Suppressor macrophage treated with lipopolysaccharide for 4 hours (primary cell): Measurements from ENCODE around the gene HCRTR1.
"Not testable (repeated sequence)": the region's sequence is repeated elsewhere in the genome, so short reads cannot be mapped to it uniquely, and the experiment has no call there.

ENCODE experiments used
- DNase-seq: peaks from one replicate; pipeline ENCODE4 v3.0.0-alpha.2; 2020

Gene HCRTR1

DNA sequence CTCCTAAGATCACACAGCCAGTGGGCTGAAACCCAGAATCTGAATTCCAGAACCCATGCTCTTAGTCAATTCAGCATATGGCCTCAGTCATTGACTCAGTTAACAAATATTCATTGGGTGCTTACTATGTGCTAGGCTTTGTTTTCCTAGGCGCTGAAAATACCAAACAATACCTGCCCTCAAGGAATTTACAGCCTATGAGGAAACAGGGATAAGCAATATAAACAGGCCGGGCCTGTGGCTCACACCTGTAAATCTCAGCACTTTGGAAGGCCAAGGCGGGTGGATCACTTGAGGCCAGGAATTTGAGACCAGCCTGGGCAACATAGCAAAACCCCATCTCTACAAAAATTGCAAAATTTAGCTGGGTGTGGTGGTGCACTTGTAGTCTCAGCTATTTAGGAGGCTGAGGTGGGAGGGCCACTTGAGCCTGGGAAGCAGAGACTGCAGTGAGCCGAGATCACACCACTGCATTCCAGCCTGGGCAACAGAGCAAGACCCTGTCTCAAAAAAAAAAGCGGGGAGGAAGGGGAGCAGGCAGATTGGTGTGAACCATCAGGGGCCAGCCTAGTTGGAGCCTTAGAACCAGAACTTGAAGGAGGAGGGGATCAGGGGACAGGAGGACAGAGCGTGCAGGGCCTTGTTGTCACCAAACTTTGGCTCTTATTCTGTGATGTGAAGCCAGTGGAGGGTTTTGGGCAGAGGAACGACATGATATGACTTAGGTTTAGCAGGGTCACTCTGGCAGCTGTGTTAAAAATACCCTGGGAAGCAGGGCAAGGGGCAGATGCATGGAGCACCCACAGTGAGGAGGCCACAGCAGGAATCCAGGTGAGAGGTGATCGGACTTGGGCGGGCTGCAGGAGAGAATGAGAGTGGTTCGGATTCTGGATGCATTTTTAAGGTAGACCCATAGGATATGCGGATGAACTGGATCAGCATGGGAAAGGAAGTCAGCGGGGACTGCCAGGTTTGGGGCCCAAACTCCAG is 35.4 kb upstream of the HCRTR1 start:
- no peak for DNase-seq

DNA sequence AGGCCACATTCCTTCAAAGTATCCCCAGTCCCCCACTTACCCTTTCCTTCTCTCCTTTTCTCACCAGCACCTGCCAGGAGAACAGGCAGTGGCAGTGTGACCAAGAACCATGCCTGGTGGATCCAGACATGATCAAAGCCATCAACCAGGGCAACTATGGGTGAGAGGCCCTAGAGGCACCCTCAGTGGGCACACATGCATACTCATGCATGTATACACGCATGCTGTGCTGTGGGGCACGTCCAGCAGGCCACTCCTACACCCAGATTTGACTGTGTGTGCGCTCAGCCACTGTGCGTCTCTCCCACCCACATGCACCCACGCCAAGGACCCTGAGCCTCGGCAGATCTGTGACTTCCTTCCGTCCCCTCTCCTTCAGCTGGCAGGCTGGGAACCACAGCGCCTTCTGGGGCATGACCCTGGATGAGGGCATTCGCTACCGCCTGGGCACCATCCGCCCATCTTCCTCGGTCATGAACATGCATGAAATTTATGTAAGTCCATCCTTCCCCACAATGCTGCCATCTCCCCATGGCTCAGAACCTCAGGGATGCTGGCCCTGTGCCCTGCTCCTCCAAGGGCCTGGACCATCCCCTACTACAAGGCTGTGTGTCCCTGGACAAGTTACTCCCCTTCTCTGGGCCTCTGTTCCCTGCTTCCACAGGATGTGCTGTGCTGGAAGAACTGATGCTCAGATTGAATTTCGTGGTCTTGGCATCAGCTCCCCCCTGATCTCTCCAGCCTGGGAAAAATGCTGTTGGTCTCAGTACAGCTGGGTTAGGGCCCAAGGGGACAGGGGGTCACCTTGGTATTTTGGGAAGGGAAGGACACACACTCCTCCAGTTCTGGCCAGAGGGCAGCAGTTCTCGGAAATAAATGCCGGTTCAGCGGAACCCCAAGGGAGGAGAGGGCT is 34.2 kb upstream of the HCRTR1 start:
- DNase-seq = no peak

DNA sequence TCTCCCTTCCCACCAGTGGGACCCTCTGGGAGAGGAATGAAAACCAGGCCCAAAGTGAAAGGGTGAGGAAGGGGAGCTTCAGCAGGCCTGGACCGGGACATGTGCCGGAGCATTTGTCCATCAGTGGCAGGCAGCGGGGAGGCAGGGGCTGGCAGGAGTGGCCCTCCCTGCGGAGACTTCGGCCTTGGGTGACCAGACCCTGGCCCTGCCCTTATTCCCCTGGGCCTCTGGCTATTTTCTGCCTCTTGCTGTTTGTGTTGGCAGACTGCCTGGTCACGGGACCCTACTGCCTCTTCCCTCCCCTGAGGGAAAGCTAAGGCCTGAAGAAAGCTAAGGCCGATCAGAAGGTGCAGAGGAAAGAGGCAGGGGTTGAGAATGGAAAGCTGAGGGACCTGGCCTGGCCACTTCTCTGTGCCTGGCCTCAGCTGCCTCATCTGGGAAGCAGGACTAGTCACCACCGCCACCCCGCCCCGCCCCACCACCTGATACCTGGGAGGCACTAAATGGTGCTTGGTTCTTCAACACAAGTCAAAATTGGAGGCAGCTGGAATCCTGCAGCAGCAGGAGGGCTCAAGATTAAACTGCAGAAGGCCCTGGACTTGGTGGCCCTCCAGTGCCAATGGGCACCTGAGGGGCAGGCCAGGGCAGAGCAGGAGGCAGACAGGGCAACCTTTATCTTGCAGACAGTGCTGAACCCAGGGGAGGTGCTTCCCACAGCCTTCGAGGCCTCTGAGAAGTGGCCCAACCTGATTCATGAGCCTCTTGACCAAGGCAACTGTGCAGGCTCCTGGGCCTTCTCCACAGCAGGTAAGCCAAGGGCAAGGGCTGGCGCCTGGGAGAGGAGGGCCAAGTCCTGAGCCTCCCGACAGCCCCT is 33.3 kb upstream of the HCRTR1 start:
- no peak for DNase-seq

DNA sequence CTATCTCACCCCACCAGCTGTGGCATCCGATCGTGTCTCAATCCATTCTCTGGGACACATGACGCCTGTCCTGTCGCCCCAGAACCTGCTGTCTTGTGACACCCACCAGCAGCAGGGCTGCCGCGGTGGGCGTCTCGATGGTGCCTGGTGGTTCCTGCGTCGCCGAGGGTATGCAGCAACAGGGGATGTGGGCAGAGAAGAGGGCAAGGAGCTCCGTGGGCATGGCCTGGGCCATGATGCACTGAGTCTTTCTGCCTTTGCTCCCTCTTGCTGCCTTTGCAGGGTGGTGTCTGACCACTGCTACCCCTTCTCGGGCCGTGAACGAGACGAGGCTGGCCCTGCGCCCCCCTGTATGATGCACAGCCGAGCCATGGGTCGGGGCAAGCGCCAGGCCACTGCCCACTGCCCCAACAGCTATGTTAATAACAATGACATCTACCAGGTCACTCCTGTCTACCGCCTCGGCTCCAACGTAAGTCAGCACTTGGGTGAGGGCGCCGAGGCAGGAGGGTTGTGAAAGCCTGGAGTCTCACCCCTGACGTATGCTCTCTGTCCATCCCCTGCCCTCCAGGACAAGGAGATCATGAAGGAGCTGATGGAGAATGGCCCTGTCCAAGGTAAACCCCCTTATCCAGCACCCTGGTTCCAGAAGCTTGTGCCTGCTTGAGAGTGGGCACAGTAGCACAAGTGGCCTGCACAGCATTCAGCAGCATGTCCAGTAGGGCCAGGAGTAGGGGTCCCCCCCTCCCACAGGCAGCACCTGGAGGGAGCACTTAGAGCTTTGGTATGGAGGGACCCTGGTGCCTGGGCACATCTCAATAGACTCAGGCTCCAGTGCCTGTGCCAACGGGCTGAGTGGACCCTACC is 32.4 kb upstream of the HCRTR1 start:
- DNase-seq = no peak

DNA sequence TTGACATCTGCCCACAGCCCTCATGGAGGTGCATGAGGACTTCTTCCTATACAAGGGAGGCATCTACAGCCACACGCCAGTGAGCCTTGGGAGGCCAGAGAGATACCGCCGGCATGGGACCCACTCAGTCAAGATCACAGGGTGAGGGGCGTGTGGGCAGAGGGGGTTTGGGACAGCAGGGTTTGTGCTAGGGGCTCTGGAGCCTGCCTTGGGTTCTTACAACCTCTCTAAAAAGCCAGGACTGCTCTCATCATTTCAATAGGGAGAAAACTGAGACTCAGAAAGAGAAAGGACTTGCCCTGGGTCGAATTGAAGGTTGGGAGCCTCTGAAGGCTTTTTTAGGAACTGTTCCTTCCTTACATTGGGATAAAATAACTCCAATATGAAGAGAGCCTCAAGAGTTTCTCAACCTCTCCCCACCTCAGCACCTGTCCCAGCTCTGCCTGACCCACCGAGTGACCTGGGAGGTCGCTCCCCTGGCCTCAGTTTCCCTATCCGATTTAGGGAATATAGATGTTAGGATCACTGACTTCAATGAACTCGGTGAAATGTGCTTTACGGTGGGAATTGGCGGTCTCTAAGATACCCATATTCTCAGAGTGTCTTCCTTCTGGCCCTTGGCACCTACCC is 31.6 kb upstream of the HCRTR1 start:
- no peak for DNase-seq

DNA sequence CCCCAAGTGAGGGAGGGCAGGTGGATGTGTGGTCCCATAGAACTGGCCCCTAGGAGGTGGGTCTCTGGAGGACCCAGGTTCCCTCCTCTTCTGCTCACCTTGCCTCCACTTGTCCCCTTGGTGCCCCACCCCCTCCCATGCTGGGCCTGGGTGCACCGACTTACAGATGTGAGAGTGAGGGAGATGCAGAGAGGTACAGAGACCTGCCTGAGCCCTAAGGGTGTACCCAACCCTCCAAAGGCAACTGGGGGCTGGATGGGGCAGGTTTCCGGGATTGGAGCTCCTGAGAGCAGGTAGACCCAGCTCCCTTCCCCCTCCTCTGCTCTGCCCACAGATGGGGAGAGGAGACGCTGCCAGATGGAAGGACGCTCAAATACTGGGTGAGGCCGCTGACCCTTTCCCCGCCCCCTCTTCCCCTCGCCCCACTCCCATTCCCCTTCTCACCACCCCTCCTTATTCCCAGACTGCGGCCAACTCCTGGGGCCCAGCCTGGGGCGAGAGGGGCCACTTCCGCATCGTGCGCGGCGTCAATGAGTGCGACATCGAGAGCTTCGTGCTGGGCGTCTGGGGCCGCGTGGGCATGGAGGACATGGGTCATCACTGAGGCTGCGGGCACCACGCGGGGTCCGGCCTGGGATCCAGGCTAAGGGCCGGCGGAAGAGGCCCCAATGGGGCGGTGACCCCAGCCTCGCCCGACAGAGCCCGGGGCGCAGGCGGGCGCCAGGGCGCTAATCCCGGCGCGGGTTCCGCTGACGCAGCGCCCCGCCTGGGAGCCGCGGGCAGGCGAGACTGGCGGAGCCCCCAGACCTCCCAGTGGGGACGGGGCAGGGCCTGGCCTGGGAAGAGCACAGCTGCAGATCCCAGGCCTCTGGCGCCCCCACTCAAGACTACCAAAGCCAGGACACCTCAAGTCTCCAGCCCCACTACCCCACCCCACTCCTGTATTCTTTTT is 30.8 kb upstream of the HCRTR1 start:
- DNase-seq = peak; percentile 43

DNA sequence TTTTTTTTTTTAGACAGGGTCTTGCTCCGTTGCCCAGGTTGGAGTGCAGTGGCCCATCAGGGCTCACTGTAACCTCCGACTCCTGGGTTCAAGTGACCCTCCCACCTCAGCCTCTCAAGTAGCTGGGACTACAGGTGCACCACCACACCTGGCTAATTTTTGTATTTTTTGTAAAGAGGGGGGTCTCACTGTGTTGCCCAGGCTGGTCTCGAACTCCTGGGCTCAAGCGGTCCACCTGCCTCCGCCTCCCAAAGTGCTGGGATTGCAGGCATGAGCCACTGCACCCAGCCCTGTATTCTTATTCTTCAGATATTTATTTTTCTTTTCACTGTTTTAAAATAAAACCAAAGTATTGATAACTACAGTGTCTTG is 30.2 kb upstream of the HCRTR1 start:
- DNase-seq = not testable (repeated sequence)

DNA sequence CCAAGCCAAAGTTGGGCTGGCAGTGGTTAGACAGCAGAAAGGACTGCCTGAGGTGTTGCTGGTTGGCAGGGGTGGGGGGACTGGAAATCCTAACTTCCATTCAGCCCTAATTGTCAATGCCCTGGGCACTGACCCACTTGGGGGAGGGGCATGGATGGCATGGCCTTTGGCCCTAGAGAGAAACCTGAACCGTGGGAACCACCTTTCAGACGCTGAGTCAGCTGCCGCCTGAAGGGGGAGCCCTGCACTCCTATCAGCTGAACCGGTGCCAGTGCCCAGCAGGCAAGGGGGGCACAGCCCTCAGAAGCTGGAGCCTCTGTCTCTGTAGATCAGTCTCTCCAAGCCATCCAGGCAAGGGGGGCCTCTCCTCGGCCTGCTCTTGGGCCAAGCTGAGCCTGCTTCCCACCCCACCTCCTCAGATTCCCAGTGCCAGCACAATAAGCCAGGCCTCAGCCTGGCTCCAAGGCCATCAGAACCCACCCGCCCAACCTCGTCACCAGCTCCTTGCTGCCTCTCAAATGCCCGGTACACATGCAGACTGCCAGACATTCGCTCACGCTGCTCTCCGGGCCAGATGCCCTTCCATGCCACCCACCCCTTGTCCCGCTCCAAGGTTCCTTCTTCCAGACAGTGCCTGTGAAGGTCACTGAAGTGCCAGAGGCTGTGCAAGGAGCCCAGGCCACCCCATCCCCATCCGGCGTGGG is 29.6 kb upstream of the HCRTR1 start:
- peak; percentile 66 for DNase-seq

DNA sequence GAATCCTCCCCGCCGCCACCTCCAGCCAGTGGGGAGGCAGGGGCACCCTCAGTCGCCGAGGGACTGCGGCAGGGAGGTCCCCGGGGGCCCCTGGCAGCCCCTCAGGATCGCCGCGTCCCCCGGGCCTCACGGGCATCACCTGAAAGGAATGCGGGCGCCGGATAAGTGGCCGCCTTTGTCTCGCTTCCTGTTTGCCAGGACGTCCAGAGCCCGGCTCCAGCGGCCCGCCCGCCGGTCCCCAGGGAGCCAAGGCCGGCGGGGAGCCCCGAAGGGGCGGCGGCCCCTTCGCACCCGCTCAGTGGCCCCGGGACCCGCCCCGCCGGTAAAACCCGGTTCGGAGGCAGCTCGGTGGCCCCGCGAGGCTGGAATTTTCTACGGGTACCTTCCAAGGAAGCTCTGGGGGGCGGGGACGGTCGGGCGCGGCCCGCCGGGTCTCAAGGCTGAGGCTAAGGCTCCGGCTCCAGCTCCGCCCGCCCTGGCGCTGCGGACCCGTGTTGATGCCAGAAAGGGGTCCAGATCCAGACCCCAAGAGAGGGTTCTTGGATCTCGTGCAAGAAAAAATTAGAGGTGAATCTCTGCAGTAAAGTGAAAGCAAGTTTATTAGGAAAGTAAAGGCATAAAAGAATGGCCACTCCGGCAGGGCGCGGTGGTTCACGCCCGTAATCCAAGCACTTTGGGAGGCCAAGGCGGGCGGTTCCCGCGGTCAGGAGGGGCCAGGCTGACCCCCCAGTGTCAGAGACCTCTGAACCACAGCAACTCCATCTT is 28.6 kb upstream of the HCRTR1 start:
- no peak for DNase-seq

DNA sequence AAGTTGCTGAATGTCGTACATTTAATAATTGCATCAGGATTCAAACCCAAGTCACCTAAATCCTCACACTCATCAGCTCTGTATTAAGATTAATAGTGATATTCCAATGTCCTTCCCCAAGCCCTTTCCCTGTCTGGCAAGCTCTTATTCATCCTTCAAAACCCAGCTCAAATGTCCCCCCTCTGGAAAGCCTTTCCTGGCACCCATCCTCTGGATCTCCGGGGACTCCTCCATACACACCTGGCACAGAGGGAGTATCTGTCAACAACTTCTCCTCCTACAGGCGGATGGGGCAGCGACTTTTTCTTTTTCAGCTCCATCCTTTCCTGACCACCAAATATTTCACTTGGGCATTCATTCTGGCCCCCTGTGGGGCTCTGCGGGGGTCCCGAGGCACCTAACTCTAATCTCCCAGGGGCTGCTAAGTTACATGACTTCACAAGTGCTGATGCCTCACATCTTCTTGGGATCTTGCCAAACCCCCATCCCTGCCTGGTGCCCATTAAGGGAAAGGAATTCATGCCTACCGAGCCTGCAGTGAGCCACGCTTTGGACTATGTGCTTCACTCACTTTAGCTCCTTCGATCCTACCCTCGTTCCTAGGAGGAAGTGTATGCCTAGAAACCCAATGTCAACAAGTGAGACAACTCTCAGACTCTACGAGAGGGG is 25.9 kb upstream of the HCRTR1 start:
- DNase-seq = no peak

DNA sequence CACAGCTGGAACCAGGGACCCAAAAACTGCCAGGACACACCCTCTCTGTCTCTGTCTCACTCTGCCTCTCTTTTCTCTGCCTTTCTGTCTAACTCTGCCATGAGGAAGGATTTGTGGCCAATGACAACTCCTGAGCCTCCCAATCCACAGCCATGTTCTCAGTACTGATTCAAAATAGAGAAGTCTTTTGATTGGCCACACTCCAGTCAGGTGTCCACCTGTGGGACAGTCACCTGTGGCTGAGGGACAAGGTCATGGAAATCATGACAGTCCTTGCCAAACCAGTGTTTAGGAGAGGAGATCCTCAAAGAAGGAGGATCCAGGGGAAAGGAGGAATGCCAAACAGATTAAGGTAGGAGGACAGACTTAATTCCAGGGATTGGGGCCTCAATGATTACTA is 25.4 kb upstream of the HCRTR1 start:
- no peak for DNase-seq

DNA sequence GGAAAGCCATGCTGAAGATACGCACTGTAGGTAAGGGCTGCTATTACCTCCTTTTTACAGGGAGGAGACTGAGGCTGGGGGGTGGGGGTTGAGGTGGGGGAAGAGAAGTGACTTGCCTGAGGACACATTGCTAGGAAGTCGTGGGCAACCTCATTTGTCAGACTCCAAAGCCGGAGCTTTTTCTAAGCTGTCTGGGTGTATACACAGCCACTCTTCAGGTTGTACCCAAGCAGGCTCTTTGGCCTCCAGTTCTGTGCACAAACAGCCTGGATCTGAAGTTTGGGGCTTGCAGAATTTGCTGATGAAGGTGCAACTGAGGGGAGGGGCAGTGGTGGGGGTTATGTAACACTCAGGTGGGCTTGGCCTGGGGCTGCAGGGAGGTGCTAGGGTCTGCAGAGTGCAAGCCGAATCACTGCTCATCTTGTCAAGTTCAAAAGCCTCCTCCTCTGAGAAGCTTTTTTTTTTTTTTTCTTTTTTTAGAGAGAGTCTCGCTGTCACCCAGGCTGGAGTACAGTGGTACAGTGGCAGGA is 24.3 kb upstream of the HCRTR1 start:
- no peak for DNase-seq

DNA sequence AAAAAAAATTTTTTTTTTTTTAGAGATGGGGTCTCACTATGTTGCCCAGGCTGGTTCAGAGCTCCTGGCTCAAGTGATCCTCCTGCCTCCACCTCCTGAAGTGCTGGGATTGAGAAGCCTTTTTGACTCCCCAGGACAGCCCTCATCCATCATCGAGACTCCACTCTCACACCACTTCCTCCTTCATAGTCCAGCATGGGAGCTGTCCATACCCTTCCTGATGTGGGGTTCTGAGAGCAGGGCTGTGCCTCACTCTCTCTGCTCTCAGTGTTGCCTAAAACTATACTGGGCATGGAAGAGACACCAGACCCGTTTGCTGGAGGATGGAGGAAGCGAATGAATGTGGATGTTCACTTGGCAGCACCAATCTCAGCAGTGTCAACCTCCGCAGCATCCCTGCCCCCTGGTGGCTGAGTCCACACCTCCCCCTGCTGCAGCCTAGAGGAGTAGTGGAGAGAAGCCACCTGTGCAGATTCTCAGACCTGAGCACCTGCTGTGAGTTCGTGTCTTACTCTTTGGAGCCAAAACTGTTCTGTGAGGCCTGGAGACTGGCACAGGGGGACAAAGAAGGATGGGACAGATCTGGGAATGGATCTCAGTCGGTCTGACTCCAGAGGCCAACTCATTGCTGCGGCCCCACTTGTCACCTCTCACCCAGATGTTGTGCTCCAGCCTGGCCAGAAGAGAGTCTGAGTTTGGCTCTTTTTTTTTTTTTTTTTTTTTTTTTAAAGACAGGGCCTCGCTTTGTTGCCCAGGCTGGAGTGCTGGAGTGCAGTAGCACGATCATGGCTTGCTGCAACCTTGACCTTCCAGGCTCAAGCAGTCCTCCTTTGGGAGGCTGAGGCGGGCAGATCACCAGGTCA is 23.5 kb upstream of the HCRTR1 start:
- DNase-seq = peak; percentile 64

DNA sequence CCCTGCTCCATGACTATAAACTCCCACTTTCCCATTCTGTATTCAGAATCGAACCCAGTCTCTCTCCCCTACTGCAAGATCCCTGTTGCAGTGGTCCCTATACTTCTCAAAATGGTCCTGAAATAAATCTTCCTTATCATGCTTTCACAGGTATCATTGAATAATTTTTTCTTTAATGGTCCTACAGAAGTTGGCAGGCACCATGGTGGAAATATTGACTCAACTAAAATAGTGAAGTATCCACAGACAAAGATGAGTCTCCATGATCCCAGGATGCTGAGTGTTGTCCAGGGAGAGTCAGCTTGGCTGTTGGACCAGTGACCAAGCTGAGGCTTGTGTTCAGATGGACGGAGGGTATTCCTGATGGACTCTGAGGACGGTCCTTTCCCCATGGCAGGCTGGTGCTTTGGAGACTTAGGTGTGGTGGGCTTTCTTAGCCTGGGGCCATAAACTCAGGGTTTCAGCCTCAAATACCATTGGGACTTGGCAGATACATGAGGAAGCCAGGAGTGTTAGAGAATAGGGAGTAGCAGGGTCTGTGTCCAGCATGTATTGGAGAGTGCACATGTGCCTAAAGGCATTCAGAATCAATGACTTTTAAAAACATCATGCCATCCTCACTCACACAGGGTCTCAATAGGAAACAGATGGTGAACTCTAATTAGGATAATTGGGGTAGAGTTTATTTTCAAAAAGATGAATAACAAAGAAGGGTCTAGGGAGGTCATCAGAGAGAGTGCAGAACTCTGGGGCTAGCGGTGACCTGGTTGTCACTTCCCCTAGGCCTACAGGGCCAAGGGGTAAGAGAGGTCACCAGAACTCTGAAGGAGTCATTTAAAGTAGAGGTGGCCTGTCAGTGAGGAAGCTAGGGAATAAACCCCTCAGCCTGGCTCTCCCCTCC is 21.4 kb upstream of the HCRTR1 start:
- no peak for DNase-seq

DNA sequence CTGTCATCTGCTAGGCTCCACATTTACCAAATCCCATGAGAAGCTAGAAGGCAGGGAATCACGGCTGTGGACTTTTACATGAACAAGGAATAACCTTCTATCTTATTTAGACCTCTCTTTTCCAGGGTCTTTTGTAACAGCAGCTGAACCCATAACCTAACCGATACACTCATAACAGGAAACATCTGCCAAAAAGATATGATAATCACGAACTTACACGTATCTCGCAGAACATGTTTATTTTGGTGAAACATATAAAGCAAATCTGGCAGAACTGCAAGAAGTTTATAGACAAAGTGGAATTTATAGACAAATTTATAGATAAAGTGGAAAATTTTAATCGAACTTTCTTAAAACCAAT is 20.8 kb upstream of the HCRTR1 start:
- no peak for DNase-seq

DNA sequence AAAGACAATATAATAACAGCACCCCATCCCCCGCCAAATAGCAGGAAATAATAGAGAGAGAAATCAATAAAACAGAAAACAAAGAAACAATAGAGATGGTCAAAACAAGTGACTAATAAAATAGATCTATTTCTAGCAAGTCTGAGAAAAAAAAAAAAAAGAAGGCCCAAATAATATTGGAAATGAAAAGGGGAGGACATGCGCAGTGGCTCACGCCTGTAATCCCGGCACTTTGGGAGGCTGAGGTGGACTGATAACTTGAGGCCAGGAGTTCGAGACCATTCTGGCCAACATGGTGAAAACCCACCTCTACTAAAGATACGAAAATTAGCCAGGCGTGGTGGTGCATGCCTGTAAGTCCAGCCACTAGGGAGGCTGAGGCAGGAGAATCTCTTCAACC is 18.5 kb upstream of the HCRTR1 start:
- DNase-seq = no peak
